Measurements from ENCODE around the gene ALPL. TPM values are rescaled to one million over a fixed set of nuclear protein-coding genes. Genes with fewer than 3 reads are reported as not detected.

Gene ALPL
- total and polyA plus RNA-seq, 9 donors, result 1.2 to 9.2 (median 3.8) TPM

DNA sequence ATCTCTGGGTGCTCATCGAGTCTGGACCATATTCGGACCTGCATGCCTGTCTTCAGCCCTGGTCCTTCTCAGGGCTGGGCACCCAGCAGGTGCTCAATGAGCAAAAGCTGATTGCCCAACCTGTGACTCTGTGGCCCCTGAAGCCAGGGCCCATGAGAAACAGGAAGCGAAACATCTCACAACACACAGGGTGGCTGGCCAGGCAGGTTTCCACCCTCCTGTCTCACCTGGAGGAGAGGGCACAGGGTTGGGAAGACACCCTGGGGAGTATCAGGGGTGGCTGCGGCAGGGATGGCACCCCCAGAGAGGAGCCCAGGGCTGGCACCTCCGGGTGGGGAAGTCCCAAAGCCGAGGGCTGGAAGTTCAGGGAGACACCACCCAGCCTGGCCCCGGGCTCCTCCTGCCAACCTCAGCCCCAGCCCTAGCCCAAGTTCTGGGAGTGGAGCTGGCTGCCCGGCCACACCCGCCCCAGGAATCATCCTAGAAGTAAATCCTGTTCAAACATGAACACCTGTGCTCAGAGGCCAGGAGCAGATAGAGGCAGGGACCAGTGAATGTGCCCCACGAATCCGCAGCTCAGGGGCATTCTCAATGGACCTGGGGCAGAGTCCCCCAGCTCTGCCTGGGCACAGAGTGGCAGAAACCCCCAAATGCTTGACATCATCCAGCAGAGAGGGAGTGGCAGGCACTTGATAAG lies 105.3 kb downstream of the ALPL start:
- TF ChIP-seq POLR2A (IDR thresholded peaks at IDR 0.05) (no peak), CTCF (IDR thresholded peaks at IDR 0.05) (no peak), EP300 (IDR thresholded peaks at IDR 0.05) (no peak)
- H3K27ac ChIP-seq, result no peak overlapping the region
- no peak overlapping the region for H3K4me3 ChIP-seq
- H3K36me3 ChIP-seq, result no peaks in the 10 kb centered on the region
- 89 to 90% (median 89%) methylated on average over 11 of the region's 11 CpGs for WGBS, 3 donors
- DNase-seq, result no peak
- H3K4me1 ChIP-seq (ENCODE audit: insufficient read depth), result no peaks in the 10 kb centered on the region
- intact Hi-C loops (cut with DNase I), result no loop called here
- no peaks in the 10 kb centered on the region for H3K27me3 ChIP-seq
- H3K9me3 ChIP-seq, result no peaks in the 10 kb centered on the region

GRCh38 chr1:21616372-21616771 lies 107.1 kb downstream of the ALPL start:
- intact Hi-C loops (cut with DNase I), result no loop called here
- peaks cover 1% of the 10 kb centered on the region for H3K4me1 ChIP-seq (ENCODE audit: insufficient read depth)
- 35 to 44% (median 35%) methylated on average over 8 of the region's 8 CpGs for whole genome bisulfite sequencing, 3 donors
- no peaks in the 10 kb centered on the region for H3K36me3 ChIP-seq
- H3K4me3 ChIP-seq, result no peak overlapping the region
- no peaks in the 10 kb centered on the region for H3K9me3 ChIP-seq
- no peaks in the 10 kb centered on the region for H3K27me3 ChIP-seq
- DNase-seq, result no peak
- no peak for TF ChIP-seq POLR2A (IDR thresholded peaks at IDR 0.05)
- no peak for TF ChIP-seq CTCF (IDR thresholded peaks at IDR 0.05)
- no peak for TF ChIP-seq EP300 (IDR thresholded peaks at IDR 0.05)
- no peak overlapping the region for H3K27ac ChIP-seq

DNA sequence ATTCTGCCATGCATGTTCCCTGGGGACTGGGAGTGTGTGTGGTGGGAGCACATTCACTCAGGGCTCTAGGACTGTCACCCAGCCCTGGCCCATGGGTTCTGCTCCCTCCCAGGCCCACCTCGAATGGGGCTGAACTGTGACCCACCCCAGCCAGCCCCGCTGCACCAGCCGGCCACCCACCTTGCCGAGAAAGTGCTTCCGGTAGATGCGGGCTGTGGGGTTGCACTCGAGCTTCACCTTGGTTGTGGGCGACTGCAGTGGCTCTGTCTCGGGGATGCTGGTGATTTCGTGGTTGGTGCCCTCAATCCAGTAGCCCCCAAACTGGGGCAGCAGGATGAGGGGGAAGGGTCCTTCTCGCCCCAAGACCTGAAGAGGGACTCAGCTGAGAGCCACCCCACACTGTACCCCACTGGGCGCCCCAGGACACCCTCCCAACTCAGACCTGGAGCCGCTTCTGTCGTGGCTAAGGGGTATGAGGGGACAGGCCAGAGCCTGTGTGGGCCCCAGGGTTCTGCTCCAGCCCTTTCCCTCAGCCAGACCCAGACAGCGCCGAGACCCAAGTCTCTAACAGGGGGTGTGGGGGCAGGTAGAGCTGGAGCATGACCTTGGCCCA lies 108.0 kb downstream of the ALPL start:
- Histone ChIP-seq H3K27me3 (no peaks in the 10 kb centered on the region), H3K27ac (no peak overlapping the region), H3K36me3 (no peaks in the 10 kb centered on the region), H3K4me1 (ENCODE audit: insufficient read depth) (peaks cover 1% of the 10 kb centered on the region), H3K4me3 (no peak overlapping the region), H3K9me3 (no peaks in the 10 kb centered on the region)
- TF ChIP-seq POLR2A (IDR thresholded peaks at IDR 0.05) (no peak), EP300 (IDR thresholded peaks at IDR 0.05) (no peak), CTCF (IDR thresholded peaks at IDR 0.05) (no peak)
- intact Hi-C loops (cut with DNase I), result no loop called here
- DNase-seq, result no peak
- WGBS, 3 donors, result 90 to 92% (median 91%) methylated on average over 16 of the region's 16 CpGs

DNA sequence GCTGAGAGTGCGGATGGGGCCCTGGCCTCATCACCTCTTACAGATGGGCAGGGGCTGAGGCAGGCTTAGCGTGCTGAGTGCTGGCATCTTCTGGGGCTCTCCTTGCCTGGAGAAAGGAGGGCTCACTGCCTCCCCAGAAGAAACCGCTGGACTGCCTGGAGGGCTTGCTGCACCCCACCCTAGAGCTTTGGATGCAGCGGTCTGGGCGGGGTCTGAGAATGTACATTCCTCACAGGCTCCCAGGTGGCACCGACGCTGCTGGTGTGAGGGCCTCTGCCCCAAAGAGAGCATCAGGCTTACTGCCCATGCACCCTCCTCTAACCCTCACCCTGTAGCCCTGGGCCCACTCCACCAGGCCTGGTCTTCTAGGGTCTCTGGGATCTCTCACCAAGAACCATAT lies 108.8 kb downstream of the ALPL start:
- no peak overlapping the region for H3K4me3 ChIP-seq
- intact Hi-C loops (cut with DNase I), result no loop called here
- no peak for DNase-seq
- H3K27me3 ChIP-seq, result no peaks in the 10 kb centered on the region
- no peak for TF ChIP-seq EP300 (IDR thresholded peaks at IDR 0.05)
- no peak for TF ChIP-seq POLR2A (IDR thresholded peaks at IDR 0.05)
- no peak for TF ChIP-seq CTCF (IDR thresholded peaks at IDR 0.05)
- peaks cover 6% of the 10 kb centered on the region for H3K4me1 ChIP-seq (ENCODE audit: insufficient read depth)
- H3K9me3 ChIP-seq, result no peaks in the 10 kb centered on the region
- H3K36me3 ChIP-seq, result no peaks in the 10 kb centered on the region
- 77 to 88% (median 79%) methylated on average over 5 to 7 of the region's 7 CpGs for WGBS, 3 donors
- no peak overlapping the region for H3K27ac ChIP-seq

Measured in ovary (tissue), 9 donors.